Nephron (organoid): ENCODE data around the gene STAT1.

Experiments used
- H3K27ac Mint-ChIP-seq, 3 experiments: 2 replicates each; pipeline ENCODE4 v1.8.0; 2020; ENCODE audit warnings: mixed read lengths in 3 of 3, mild to moderate bottlenecking in 2 of 3, moderate library complexity in 1 of 3
- H3K27me3 Mint-ChIP-seq: 2 replicates; pipeline ENCODE4 v1.8.0; 2021; ENCODE audit warnings: low read depth, mild to moderate bottlenecking, moderate library complexity, mixed read lengths
- H3K36me3 Mint-ChIP-seq: 2 replicates; pipeline ENCODE4 v1.8.0; 2020; ENCODE audit warnings: low read depth, mixed read lengths
- H3K4me1 Mint-ChIP-seq: 2 replicates; pipeline ENCODE4 v1.8.0; 2020; ENCODE audit warnings: mixed read lengths
- H3K4me3 Mint-ChIP-seq, 3 experiments: 2 replicates each; pipeline ENCODE4 v1.8.0; 2020; ENCODE audit warnings: mild to moderate bottlenecking in 3 of 3, mixed read lengths in 3 of 3, moderate library complexity in 2 of 3
- H3K9me3 Mint-ChIP-seq: 2 replicates; pipeline ENCODE4 v1.8.0; 2020; ENCODE audit warnings: mixed read lengths
- CTCF ChIP-seq, 3 experiments: fragments of 200-600 bp; sonication (generic); IDR thresholded peaks; one replicate each; pipeline ENCODE4 v1.5.0; 2021; ENCODE audit warnings: antibody characterized with exemption in 3 of 3; ENCODE audit not compliant: unreplicated experiment in 3 of 3

STAT1 gene

DNA sequence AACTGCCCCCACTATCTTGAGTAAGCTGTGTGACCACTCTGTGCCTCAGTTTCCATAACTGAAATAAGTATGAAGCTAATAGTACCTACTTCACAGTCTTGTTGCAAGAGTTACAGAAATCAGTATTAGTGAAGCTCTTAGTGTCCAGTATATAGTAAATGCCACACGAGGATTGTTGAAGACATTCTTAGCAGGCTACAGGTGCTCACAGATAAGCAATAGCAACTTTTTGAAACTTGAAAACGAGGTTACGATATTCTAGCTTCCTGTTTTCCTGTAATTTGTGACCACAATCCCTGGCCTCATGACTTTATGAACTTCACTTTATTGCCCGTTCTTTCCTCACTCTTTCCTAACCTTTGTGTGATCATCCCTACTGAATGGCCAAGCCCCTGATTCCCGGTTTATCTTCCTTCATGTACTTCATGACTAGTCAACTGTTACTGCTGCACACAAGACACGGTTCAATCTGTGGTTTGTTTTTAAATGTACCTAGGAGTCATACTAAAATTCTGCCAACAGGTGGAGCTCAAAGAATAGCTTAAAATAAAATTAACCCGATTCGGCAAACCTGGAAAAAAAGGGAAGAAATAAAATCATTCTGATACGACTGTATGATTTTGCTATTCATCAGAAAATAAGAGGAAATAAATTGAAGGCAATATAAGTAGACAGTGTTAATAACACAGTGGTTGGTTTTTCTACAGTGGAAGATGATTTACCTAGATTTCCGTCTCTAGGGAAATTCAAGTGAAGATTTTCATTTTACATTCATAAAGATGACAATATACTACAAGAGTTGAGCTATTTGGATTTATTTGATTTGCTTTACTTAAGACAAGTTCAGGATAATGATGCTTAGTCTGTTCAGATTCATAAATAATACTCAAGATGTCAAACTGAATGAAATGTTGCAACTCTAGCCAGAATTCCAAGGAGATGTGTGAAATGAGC is 38.1 kb upstream of the STAT1 start:
- Mint-ChIP-seq H3K27ac (no peak overlapping the region), H3K4me1 (no peaks in the 10 kb centered on the region), H3K36me3 (no peaks in the 10 kb centered on the region), H3K9me3 (no peaks in the 10 kb centered on the region), H3K27me3 (peaks cover 6% of the 10 kb centered on the region), H3K4me3 (no peak overlapping the region)
- peak; percentile 51 to 71 (median 61) for TF ChIP-seq CTCF (IDR thresholded peaks at IDR 0.05; ENCODE audit: unreplicated experiment in 3 of 3)

GRCh38 chr2:191051177-191051576 is 37.2 kb upstream of the STAT1 start:
- no peaks in the 10 kb centered on the region for H3K36me3 Mint-ChIP-seq
- H3K27me3 Mint-ChIP-seq, result peaks cover 6% of the 10 kb centered on the region
- no peak overlapping the region for H3K4me3 Mint-ChIP-seq
- H3K27ac Mint-ChIP-seq, result no peak overlapping the region
- TF ChIP-seq CTCF (IDR thresholded peaks at IDR 0.05; ENCODE audit: unreplicated experiment in 3 of 3), result no peak
- H3K4me1 Mint-ChIP-seq, result no peaks in the 10 kb centered on the region
- no peaks in the 10 kb centered on the region for H3K9me3 Mint-ChIP-seq

DNA sequence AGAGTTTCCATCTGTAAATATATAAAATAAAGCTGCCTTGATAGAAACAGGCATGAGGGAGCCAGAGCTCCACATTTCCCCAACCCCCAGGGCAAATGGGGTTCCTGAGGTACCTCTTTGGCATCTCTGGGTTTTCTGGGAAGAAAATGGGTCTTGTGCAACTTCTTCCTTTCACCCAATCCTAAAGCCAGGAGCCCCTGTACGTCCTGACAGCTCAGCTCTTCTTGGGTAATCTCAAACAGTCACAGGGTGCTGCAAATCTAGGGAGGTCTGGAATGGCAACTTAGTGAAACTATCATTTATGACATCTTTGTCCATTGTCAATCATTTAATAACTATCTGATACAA is 36.6 kb upstream of the STAT1 start:
- Mint-ChIP-seq H3K9me3 (no peaks in the 10 kb centered on the region), H3K4me3 (no peak overlapping the region), H3K27ac (no peak overlapping the region), H3K27me3 (peaks cover 6% of the 10 kb centered on the region), H3K4me1 (no peaks in the 10 kb centered on the region), H3K36me3 (no peaks in the 10 kb centered on the region)
- TF ChIP-seq CTCF (IDR thresholded peaks at IDR 0.05; ENCODE audit: unreplicated experiment in 3 of 3), result no peak

- Mint-ChIP-seq H3K36me3 (no peaks in the 10 kb centered on the region), H3K4me3 (no peak overlapping the region), H3K27me3 (peaks cover 6% of the 10 kb centered on the region), H3K4me1 (no peaks in the 10 kb centered on the region), H3K27ac (no peak overlapping the region), H3K9me3 (no peaks in the 10 kb centered on the region)
- no peak for TF ChIP-seq CTCF (IDR thresholded peaks at IDR 0.05; ENCODE audit: unreplicated experiment in 3 of 3)
Observed at GRCh38 chr2:191049728-191050639, 36.0 kb upstream of the STAT1 start.

GRCh38 chr2:191048073-191048472 is 34.1 kb upstream of the STAT1 start:
- H3K9me3 Mint-ChIP-seq, result peaks cover 4% of the 10 kb centered on the region
- TF ChIP-seq CTCF (IDR thresholded peaks at IDR 0.05; ENCODE audit: unreplicated experiment in 3 of 3), result no peak

More at GRCh38 chr2:191048073-191048472, 34.1 kb upstream of the STAT1 start:
- Mint-ChIP-seq H3K36me3 (no peaks in the 10 kb centered on the region), H3K4me3 (no peak overlapping the region), H3K4me1 (no peaks in the 10 kb centered on the region), H3K27me3 (peaks cover 6% of the 10 kb centered on the region), H3K27ac (no peak overlapping the region)
